MV-4-11 (cell line): ENCODE measurements around the gene PRKAG2.

Source experiments
- DNase-seq: peaks from one replicate; lab custom pipeline; 2025; lab: John Stamatoyannopoulos, UW

PRKAG2 gene

GRCh38 chr7:151694828-151695580 is 181.9 kb downstream of the PRKAG2 start:
- no peak for DNase-seq

- DNase-seq = no peak
Measured at GRCh38 chr7:151694441-151694827, 182.5 kb downstream of the PRKAG2 start.

- DNase-seq = no peak
Measured at GRCh38 chr7:151693140-151693539, 183.8 kb downstream of the PRKAG2 start.

GRCh38 chr7:151692721-151693120 is 184.2 kb downstream of the PRKAG2 start:
- no peak for DNase-seq

GRCh38 chr7:151691449-151691848 is 185.5 kb downstream of the PRKAG2 start:
- no peak for DNase-seq

- no peak for DNase-seq
Measured at GRCh38 chr7:151690606-151691005, 186.3 kb downstream of the PRKAG2 start.

GRCh38 chr7:151689196-151689971 is 187.5 kb downstream of the PRKAG2 start:
- DNase-seq = no peak

GRCh38 chr7:151688236-151688780 is 188.6 kb downstream of the PRKAG2 start:
- DNase-seq = no peak

- DNase-seq = no peak
Measured at GRCh38 chr7:151687523-151688235, 189.2 kb downstream of the PRKAG2 start.

- DNase-seq = no peak
Measured at GRCh38 chr7:151686826-151687225, 190.1 kb downstream of the PRKAG2 start.

GRCh38 chr7:151686016-151686766 is 190.7 kb downstream of the PRKAG2 start:
- no peak for DNase-seq

- no peak for DNase-seq
Measured at GRCh38 chr7:151684408-151685175, 192.3 kb downstream of the PRKAG2 start.

GRCh38 chr7:151683615-151684407 is 193.1 kb downstream of the PRKAG2 start:
- no peak for DNase-seq

- DNase-seq = peak; percentile 80
Measured at GRCh38 chr7:151682831-151683614, 193.9 kb downstream of the PRKAG2 start.

GRCh38 chr7:151681726-151682125 is 195.2 kb downstream of the PRKAG2 start:
- DNase-seq = no peak

- DNase-seq = no peak
Measured at GRCh38 chr7:151680810-151681209, 196.1 kb downstream of the PRKAG2 start.

- DNase-seq = no peak
Measured at GRCh38 chr7:151679881-151680612, 196.9 kb downstream of the PRKAG2 start.

GRCh38 chr7:151679071-151679708 is 197.7 kb downstream of the PRKAG2 start:
- DNase-seq = no peak
